ENCODE data around the gene ENPP6. TPM values are rescaled to one million over a fixed set of nuclear protein-coding genes. Genes with fewer than 3 reads are reported as not detected.

ENPP6 gene
- total and polyA plus RNA-seq, 2 experiments from 2014 or later, result 0.11 TPM; not detected in 1

DNA sequence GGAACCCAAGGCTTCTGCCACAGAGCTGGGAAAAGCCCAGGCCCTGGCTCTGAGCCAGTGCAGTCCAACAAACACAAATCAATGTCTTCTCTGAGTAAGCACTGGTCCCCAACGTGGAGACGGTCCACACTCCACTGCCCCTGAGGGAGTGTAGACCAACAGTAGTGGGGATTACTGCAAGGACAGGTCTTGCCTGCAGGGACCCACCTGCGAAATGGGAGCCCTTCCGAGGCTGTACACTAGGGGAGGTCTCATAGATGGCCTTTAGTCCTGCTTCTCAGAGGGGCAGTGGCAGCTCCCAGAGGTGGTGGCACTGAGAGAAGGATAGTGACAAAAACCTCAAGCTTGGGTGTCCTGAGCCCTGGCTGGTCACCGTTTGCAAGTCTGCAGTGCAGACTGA is 19.5 kb downstream of the ENPP6 start:
- Histone ChIP-seq H2AFZ (no peak overlapping the region), H3K27ac (ENCODE audit: low read depth) (no peak overlapping the region), H3K4me2 (no peak overlapping the region), H4K20me1 (replicated peaks; ENCODE audit: insufficient read depth) (no peaks in the 10 kb centered on the region), H3K27me3 (ENCODE audit: insufficient read depth) (no peaks in the 10 kb centered on the region), H3K36me3 (ENCODE audit: insufficient read depth) (no peaks in the 10 kb centered on the region), H3K9me2 (ENCODE audit: insufficient read depth) (peaks cover 3% of the 10 kb centered on the region; the same call in 1 of the 2 replicates), H3F3A (replicated peaks; ENCODE audit: low read depth) (no peaks in the 10 kb centered on the region), H3K79me2 (replicated peaks; ENCODE audit: insufficient read depth) (no peaks in the 10 kb centered on the region), H3K4me1 (ENCODE audit: insufficient read depth) (no peaks in the 10 kb centered on the region), H3K4me3 (no peak overlapping the region)
- Mint-ChIP-seq H3K4me1 (peaks cover 22% of the 10 kb centered on the region), H3K4me3 (no peak overlapping the region), H3K9me3 (peaks cover 16% of the 10 kb centered on the region; the same call in 2 of the 3 replicates), H3K27me3 (ENCODE audit: insufficient read depth, low read depth, poor library complexity) (peaks cover 17% of the 10 kb centered on the region), H3K27ac (no peak overlapping the region), H3K36me3 (ENCODE audit: low read depth) (peaks cover 8% of the 10 kb centered on the region)
- no peak for ATAC-seq
- TF ChIP-seq CREB1 (CRISPR knock-in tag; IDR thresholded peaks at IDR 0.05; ENCODE audit: low read depth) (no peak), JUNB (IDR thresholded peaks at IDR 0.05; ENCODE audit: unreplicated experiment) (no peak), NANOG (IDR thresholded peaks at IDR 0.05; ENCODE audit: borderline replicate concordance) (no peak), ZNF331 (CRISPR knock-in tag; IDR thresholded peaks at IDR 0.05; ENCODE audit: low read depth) (no peak)
- TF ChIP-seq, protein P1, sequence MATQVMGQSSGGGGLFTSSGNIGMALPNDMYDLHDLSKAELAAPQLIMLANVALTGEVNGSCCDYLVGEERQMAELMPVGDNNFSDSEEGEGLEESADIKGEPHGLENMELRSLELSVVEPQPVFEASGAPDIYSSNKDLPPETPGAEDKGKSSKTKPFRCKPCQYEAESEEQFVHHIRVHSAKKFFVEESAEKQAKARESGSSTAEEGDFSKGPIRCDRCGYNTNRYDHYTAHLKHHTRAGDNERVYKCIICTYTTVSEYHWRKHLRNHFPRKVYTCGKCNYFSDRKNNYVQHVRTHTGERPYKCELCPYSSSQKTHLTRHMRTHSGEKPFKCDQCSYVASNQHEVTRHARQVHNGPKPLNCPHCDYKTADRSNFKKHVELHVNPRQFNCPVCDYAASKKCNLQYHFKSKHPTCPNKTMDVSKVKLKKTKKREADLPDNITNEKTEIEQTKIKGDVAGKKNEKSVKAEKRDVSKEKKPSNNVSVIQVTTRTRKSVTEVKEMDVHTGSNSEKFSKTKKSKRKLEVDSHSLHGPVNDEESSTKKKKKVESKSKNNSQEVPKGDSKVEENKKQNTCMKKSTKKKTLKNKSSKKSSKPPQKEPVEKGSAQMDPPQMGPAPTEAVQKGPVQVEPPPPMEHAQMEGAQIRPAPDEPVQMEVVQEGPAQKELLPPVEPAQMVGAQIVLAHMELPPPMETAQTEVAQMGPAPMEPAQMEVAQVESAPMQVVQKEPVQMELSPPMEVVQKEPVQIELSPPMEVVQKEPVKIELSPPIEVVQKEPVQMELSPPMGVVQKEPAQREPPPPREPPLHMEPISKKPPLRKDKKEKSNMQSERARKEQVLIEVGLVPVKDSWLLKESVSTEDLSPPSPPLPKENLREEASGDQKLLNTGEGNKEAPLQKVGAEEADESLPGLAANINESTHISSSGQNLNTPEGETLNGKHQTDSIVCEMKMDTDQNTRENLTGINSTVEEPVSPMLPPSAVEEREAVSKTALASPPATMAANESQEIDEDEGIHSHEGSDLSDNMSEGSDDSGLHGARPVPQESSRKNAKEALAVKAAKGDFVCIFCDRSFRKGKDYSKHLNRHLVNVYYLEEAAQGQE (IDR thresholded peaks at IDR 0.05; ENCODE audit: unreplicated experiment), result no peak
- TF ChIP-seq, protein P2, sequence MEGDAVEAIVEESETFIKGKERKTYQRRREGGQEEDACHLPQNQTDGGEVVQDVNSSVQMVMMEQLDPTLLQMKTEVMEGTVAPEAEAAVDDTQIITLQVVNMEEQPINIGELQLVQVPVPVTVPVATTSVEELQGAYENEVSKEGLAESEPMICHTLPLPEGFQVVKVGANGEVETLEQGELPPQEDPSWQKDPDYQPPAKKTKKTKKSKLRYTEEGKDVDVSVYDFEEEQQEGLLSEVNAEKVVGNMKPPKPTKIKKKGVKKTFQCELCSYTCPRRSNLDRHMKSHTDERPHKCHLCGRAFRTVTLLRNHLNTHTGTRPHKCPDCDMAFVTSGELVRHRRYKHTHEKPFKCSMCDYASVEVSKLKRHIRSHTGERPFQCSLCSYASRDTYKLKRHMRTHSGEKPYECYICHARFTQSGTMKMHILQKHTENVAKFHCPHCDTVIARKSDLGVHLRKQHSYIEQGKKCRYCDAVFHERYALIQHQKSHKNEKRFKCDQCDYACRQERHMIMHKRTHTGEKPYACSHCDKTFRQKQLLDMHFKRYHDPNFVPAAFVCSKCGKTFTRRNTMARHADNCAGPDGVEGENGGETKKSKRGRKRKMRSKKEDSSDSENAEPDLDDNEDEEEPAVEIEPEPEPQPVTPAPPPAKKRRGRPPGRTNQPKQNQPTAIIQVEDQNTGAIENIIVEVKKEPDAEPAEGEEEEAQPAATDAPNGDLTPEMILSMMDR (conservative IDR thresholded peaks at IDR 0.05; ENCODE audit: low read depth in 2 of 2), result no peak
- no peak for DNase-seq (ENCODE audit: low spot score)

DNA sequence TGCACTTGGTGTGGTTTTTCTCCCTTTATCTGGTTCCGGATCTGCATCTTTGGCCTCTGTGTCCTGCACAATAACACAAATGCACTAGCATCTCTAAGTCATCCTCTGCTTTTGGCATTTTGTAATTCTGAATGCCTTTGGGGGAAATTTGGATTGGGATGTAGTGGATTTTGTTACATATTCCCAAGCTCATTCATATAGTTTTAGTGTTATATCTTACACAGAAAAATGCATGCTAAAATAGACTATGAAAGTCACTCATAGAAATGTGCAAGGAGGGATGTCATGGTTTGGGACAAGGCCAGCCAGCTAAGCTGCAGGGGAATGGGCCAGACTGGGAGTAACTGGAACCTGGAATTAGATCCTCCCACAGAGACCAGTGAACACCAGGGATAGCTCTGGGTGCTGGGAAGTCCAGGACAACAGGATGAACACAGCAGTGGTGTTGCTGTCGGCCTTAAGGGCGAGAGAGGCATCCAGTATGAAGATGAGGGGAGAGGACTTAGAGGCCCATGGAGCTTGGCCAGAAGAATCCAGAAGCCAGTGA is 20.1 kb downstream of the ENPP6 start:
- Mint-ChIP-seq H3K36me3 (ENCODE audit: low read depth) (peaks cover 11% of the 10 kb centered on the region), H3K27ac (no peak overlapping the region), H3K27me3 (ENCODE audit: insufficient read depth, low read depth, poor library complexity) (peaks cover 17% of the 10 kb centered on the region), H3K9me3 (peaks cover 19% of the 10 kb centered on the region; the same call in 2 of the 3 replicates), H3K4me1 (peaks cover 22% of the 10 kb centered on the region), H3K4me3 (no peak overlapping the region)
- Histone ChIP-seq H2AFZ (no peak overlapping the region), H3K4me1 (ENCODE audit: insufficient read depth) (no peaks in the 10 kb centered on the region), H3K79me2 (replicated peaks; ENCODE audit: insufficient read depth) (no peaks in the 10 kb centered on the region), H3K4me2 (no peak overlapping the region), H4K20me1 (replicated peaks; ENCODE audit: insufficient read depth) (no peaks in the 10 kb centered on the region), H3K27ac (ENCODE audit: low read depth) (no peak overlapping the region), H3K27me3 (ENCODE audit: insufficient read depth) (no peaks in the 10 kb centered on the region), H3F3A (replicated peaks; ENCODE audit: low read depth) (no peaks in the 10 kb centered on the region), H3K36me3 (ENCODE audit: insufficient read depth) (no peaks in the 10 kb centered on the region), H3K9me2 (ENCODE audit: insufficient read depth) (peaks cover 3% of the 10 kb centered on the region; the same call in 1 of the 2 replicates), H3K4me3 (no peak overlapping the region)
- ATAC-seq, result no peak
- no peak for DNase-seq (ENCODE audit: low spot score)
- no peak for TF ChIP-seq EZH2phosphoT487 (IDR thresholded peaks at IDR 0.05; ENCODE audit: unreplicated experiment)
- TF ChIP-seq ZNF114 (CRISPR knock-in tag; IDR thresholded peaks at IDR 0.05), result no peak
- no peak for TF ChIP-seq ZNF331 (CRISPR knock-in tag; IDR thresholded peaks at IDR 0.05; ENCODE audit: low read depth)
- TF ChIP-seq POLR2AphosphoS5 (IDR thresholded peaks at IDR 0.05; ENCODE audit: low read depth), result no peak
- TF ChIP-seq, protein P1 (IDR thresholded peaks at IDR 0.05; ENCODE audit: unreplicated experiment), result no peak
